ENCODE data around the gene LGR6. TPM values are rescaled to one million over a fixed set of nuclear protein-coding genes. Genes with fewer than 3 reads are reported as not detected.
A peak's percentile ranks its signal among the peaks of the same experiment; 100 is the strongest.

The LGR6 gene
- total RNA-seq, 1 experiment from 2014 or later = 1.0 TPM

- Histone ChIP-seq H3K18ac (ENCODE audit: insufficient read length, low read depth, low read length) (peak overlapping the region; percentile 19), H2BK15ac (ENCODE audit: low read depth, low read length) (no peak overlapping the region), H3K14ac (ENCODE audit: insufficient read depth, low read length) (no peak overlapping the region), H3K23me2 (ENCODE audit: insufficient read length, low read depth, low read length, poor library complexity, severe bottlenecking) (peaks cover 3% of the 10 kb centered on the region), H2BK20ac (ENCODE audit: low read depth, low read length, poor library complexity, severe bottlenecking) (no peak overlapping the region), H3K79me2 (ENCODE audit: insufficient read depth, low read length) (no peaks in the 10 kb centered on the region), H3K4me2 (ENCODE audit: insufficient read depth, insufficient read length, low read length) (no peak overlapping the region), H4K91ac (ENCODE audit: insufficient read length, low read depth, low read length) (no peak overlapping the region), H3K23ac (ENCODE audit: insufficient read length, low read depth, low read length) (no peak overlapping the region), H4K20me1 (ENCODE audit: control insufficient read depth, insufficient read depth, insufficient read length) (no peaks in the 10 kb centered on the region), H3K4me1 (ENCODE audit: insufficient read depth, low read length) (peaks cover 3% of the 10 kb centered on the region; the same call in 1 of the 2 replicates), H2AK5ac (ENCODE audit: insufficient read length, low read length) (no peak overlapping the region), H3K9ac (ENCODE audit: extremely low read depth, insufficient read length, low read length) (no peak overlapping the region), H2AFZ (ENCODE audit: low read length) (no peak overlapping the region), H2BK120ac (ENCODE audit: low read depth, low read length, poor library complexity, severe bottlenecking) (no peak overlapping the region), H3K27ac (ENCODE audit: insufficient read length, low read depth, low read length) (no peak overlapping the region), H3T11ph (ENCODE audit: low read length) (no peak overlapping the region), H3K27me3 (ENCODE audit: insufficient read depth, low read length) (no peaks in the 10 kb centered on the region), H3K56ac (ENCODE audit: insufficient read length, low read depth, low read length) (no peak overlapping the region), H2BK12ac (ENCODE audit: insufficient read length, low read depth, low read length) (no peak overlapping the region), H3K9me3 (ENCODE audit: control insufficient read depth, low read depth, low read length) (no peaks in the 10 kb centered on the region), H2BK5ac (ENCODE audit: insufficient read length, low read length) (no peak overlapping the region), H4K8ac (replicated peaks; ENCODE audit: insufficient read length, low read depth, low read length) (no peak overlapping the region), H3K79me1 (ENCODE audit: insufficient read depth, low read depth, low read length, poor library complexity, severe bottlenecking) (no peaks in the 10 kb centered on the region), H4K5ac (ENCODE audit: insufficient read length, low read depth, low read length) (no peak overlapping the region), H3K4ac (ENCODE audit: low read depth, low read length) (no peak overlapping the region)
- H3K36me3 Mint-ChIP-seq (ENCODE audit: insufficient read depth in 1 of 3, low read depth in 3 of 3) = no peaks in the 10 kb centered on the region
- no CpG with 5 or more reads among the region's 19 CpGs for WGBS (ENCODE audit: extremely low coverage, insufficient read length, low lambda C conversion rate)
- no peaks in the 10 kb centered on the region; the same call in 1 of the 2 replicates for H3K27me3 Mint-ChIP-seq (ENCODE audit: low read depth)
- H3K4me3 Mint-ChIP-seq = no peak overlapping the region
- H3K9me3 Mint-ChIP-seq = no peaks in the 10 kb centered on the region; a peak in 1 of 5 replicates
- peak overlapping the region; percentile 72 to 95 (median 73); a peak in 4 of 7 replicates for H3K27ac Mint-ChIP-seq
- peaks cover 40 to 42% of the 10 kb centered on the region in 2 experiments for H3K4me1 Mint-ChIP-seq
- peak; percentile 92 for DNase-seq
- TF ChIP-seq CTCF (conservative IDR thresholded peaks at IDR 0.05) = peak; percentile 89
Observed at GRCh38 chr1:202235856-202236837, 42.5 kb downstream of the LGR6 start.

Data from H9 (cell line).